Measurements from ENCODE around the gene XIRP1. TPM values are rescaled to one million over a fixed set of nuclear protein-coding genes. Genes with fewer than 3 reads are reported as not detected.

Gene XIRP1
- total RNA-seq, 6 experiments from 2014 or later = 0.05 to 0.43 (median 0.07) TPM; not detected in 1

- DNase-seq = no peak
- H3K9me3 ChIP-seq = no peaks in the 10 kb centered on the region
- H3K4me1 ChIP-seq = no peaks in the 10 kb centered on the region
- 64% methylated on average over 5 of the region's 5 CpGs for WGBS (ENCODE audit: insufficient coverage, low coverage, low lambda C conversion rate, missing lambda C conversion rate)
- no peaks in the 10 kb centered on the region for H3K36me3 ChIP-seq
- TF ChIP-seq CTCF (IDR thresholded peaks at IDR 0.05) = no peak
- TF ChIP-seq POLR2A (IDR thresholded peaks at IDR 0.05) = no peak
- H3K27me3 ChIP-seq = no peaks in the 10 kb centered on the region
- H3K4me3 ChIP-seq = no peak overlapping the region
- no peak overlapping the region for H3K27ac ChIP-seq
- intact Hi-C loops (cut with DNase I) = no loop called here
- no peak for ATAC-seq
These were observed 15.2 kb upstream of the XIRP1 start for GRCh38 chr3:39207361-39208186.

GRCh38 chr3:39205919-39206516 lies 13.6 kb upstream of the XIRP1 start:
- H3K4me1 ChIP-seq = no peaks in the 10 kb centered on the region
- no peak overlapping the region for H3K4me3 ChIP-seq
- H3K9me3 ChIP-seq = no peaks in the 10 kb centered on the region
- WGBS (ENCODE audit: insufficient coverage, low coverage, low lambda C conversion rate, missing lambda C conversion rate) = 76% methylated on average over 2 of the region's 6 CpGs
- H3K27ac ChIP-seq = no peak overlapping the region
- H3K27me3 ChIP-seq = no peaks in the 10 kb centered on the region
- DNase-seq = no peak
- intact Hi-C loops (cut with DNase I) = no loop called here
- TF ChIP-seq POLR2A (IDR thresholded peaks at IDR 0.05) = no peak
- TF ChIP-seq CTCF (IDR thresholded peaks at IDR 0.05) = no peak
- no peaks in the 10 kb centered on the region for H3K36me3 ChIP-seq
- ATAC-seq = no peak

GRCh38 chr3:39205131-39205530 lies 12.7 kb upstream of the XIRP1 start:
- H3K9me3 ChIP-seq = no peaks in the 10 kb centered on the region
- H3K27me3 ChIP-seq = no peaks in the 10 kb centered on the region
- intact Hi-C loops (cut with DNase I) = no loop called here
- DNase-seq (no peak), ATAC-seq (no peak)
- no peak overlapping the region for H3K27ac ChIP-seq
- H3K36me3 ChIP-seq = no peaks in the 10 kb centered on the region
- H3K4me3 ChIP-seq = no peak overlapping the region
- no peaks in the 10 kb centered on the region for H3K4me1 ChIP-seq
- 100% methylated on average over 1 of the region's 2 CpGs for WGBS (ENCODE audit: insufficient coverage, low coverage, low lambda C conversion rate, missing lambda C conversion rate)
- TF ChIP-seq POLR2A (IDR thresholded peaks at IDR 0.05) (no peak), CTCF (IDR thresholded peaks at IDR 0.05) (no peak)

- TF ChIP-seq CTCF (IDR thresholded peaks at IDR 0.05) (no peak), POLR2A (IDR thresholded peaks at IDR 0.05) (no peak)
- Histone ChIP-seq H3K4me3 (no peak overlapping the region), H3K9me3 (no peaks in the 10 kb centered on the region), H3K27me3 (no peaks in the 10 kb centered on the region), H3K27ac (no peak overlapping the region), H3K4me1 (no peaks in the 10 kb centered on the region), H3K36me3 (no peaks in the 10 kb centered on the region)
- WGBS (ENCODE audit: insufficient coverage, low coverage, low lambda C conversion rate, missing lambda C conversion rate) = 65% methylated on average over 2 of the region's 5 CpGs
- DNase-seq (no peak), ATAC-seq (no peak)
- intact Hi-C loops (cut with DNase I) = loop anchor here in 1 of 2 donors (5.0 kb wide), 1 partner anchor 73 kb away; no protein-coding TSS in a partner anchor
These were observed 11.5 kb upstream of the XIRP1 start for GRCh38 chr3:39203860-39204259.
